Measurements from ENCODE around the gene CARD14.
A peak's percentile ranks its signal among the peaks of the same experiment; 100 is the strongest.

Gene CARD14

DNA sequence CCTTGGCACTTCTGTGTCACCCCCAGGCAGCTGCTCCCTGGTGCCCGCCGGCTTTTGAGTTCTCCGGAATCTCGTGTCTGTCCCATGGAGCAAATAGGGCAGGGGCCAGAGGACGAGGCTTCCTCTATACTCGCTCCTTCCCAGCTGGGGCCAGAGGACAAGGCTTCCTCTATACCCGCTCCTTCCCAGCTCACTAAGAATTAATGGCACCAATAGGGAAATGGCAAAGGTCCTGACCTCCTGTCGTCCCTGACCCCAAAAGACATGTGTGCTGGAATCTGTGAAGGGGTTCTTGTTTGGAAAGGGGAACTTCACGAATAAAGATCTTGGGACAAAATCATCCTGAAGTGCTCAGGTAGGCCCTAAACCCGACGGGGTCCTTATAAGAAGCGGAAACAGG lies 42.7 kb downstream of the CARD14 start:
- DNase-seq (ENCODE audit: low spot score) = no peak

DNA sequence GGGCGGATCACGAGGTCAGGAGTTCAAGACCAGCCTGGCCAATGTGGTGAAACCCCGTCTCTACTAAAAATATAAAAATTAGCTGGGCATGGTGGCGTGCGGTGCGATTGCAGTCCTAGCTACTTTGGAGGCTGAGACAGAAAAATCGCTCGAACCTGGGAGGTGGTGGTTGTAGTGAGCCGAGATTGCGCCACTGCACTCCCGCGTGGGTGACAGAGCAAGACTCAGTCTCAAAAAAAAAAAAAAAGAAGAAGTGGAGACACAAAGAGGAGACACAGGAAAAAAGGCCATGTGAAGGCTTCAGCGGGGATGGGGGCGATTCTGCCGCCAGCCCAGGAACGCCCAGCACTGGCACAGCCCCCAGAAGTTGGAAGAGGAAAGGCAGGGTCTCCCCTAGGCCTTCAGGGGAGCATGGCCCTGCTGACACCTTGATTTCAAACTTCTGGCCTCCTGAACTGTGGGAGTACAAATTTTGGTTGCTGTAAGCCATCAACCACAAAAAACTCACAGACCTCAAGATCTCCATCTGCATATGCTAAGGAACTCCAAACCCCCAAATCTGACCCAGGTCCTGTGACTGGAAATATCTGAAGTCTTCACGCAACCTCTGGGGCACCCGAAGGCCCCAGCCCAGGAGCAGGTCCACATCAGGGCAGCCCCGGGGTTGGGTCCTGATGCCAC lies 43.3 kb downstream of the CARD14 start:
- no peak for DNase-seq (ENCODE audit: low spot score)

DNA sequence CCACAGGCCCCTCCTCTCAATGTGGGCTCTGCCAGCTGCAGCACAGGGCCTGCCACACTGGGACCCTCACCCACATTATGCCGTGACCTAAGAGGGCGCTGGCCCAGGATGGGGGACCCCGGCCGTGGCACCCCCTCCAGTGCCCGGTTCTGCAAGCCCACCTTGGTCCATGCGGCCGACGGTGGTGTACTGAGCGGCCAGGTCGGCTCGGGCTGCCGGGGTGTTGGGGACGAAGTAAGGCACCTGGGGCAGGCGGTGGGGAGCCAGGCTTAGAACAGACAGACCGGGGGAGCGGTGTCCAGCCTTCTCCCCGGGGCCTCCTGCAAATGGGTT lies 43.8 kb downstream of the CARD14 start:
- DNase-seq (ENCODE audit: low spot score) = no peak

GRCh38 chr17:80214012-80214877 lies 44.4 kb downstream of the CARD14 start:
- DNase-seq (ENCODE audit: low spot score) = no peak

DNA sequence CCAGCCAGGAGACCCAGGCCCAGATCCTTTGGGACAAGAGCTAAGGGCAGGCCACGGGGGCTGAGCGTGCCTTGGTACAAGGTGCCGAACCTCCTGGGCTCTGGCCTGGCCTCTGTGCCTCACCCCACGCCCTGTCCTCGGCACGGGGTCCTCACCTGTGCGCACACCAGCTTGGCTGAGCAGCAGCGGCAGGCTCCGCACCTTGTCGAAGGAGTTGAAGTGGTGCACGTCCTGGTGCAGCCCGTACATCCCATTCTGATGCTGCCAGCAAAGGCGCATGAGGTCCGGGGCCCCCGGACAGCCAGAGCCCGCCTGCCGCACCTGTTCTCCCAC lies 45.0 kb downstream of the CARD14 start:
- DNase-seq (ENCODE audit: low spot score) = no peak

GRCh38 chr17:80216473-80217456 lies 46.9 kb downstream of the CARD14 start:
- no peak for DNase-seq (ENCODE audit: low spot score)

GRCh38 chr17:80217703-80218362 lies 48.0 kb downstream of the CARD14 start:
- no peak for DNase-seq (ENCODE audit: low spot score)

DNA sequence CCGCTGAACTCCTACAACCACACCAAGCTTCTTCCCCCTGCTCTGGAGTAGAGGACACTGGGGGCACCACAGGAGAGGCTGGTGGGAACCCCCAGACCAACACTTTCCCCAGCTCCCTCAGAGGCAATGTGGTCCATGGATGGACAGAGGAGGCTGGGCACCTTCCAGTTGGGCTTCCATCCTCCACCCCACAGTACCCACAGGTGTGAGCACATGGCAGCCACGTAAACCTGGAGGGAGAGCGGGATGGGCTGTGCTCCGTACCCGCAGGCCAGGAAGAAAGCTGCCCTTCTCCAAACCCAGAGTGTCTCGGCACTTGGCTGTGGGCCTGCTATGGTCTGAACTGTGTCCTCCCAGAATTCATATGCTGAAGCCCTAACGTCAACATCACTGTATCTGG lies 48.6 kb downstream of the CARD14 start:
- DNase-seq (ENCODE audit: low spot score) = no peak

GRCh38 chr17:80219013-80219762 lies 49.4 kb downstream of the CARD14 start:
- peak; percentile 50 for DNase-seq (ENCODE audit: low spot score)

DNA sequence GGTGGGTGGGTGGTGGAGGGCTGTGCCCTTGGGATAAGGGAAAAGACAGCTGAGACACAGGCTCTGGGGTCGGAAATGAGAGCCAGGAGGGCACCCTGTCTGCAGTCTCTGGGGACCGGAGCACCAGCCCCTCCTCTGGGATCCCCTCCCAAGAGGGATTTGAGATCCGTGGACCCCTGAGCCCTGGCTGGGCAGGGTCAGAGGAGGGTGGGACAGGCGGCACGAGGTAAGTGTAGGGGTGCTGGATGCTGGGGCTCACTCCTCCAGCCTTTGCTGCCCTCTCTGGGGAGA lies 49.9 kb downstream of the CARD14 start:
- no peak for DNase-seq (ENCODE audit: low spot score)

GRCh38 chr17:80220054-80220735 lies 50.4 kb downstream of the CARD14 start, which contains the start of the genes SGSH and SLC26A11:
TSS of gene SGSH (minus strand) at chr17:80220333. CDS start at chr17:80220313, 20 bp downstream.
TSS of gene SLC26A11 (plus strand) at chr17:80220427. CDS start at chr17:80221561, 1,134 bp downstream.
- DNase-seq (ENCODE audit: low spot score) = peak; percentile 98

DNA sequence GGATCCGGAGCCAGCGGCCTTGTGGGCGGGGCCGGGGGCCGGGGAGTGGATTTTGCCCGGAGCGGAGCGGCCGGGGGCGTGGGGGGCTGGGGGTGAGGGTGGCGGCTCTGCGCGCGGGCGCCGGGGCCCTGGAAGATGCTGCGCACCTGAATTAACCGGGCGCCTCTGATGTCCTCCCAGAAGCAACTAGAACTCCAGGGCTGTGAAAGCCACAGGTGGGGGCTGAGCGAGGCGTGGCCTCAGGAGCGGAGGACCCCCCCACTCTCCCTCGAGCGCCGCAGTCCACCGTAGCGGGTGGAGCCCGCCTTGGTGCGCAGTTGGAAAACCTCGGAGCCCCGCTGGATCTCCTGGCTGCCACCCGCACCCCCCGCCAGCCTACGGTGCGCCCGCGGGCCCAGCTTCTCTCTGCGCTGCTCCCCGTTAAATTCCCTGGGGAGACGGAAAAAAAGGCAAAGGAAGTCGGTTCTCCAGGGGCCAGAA lies 50.9 kb downstream of the CARD14 start:
- DNase-seq (ENCODE audit: low spot score) = peak; percentile 52

DNA sequence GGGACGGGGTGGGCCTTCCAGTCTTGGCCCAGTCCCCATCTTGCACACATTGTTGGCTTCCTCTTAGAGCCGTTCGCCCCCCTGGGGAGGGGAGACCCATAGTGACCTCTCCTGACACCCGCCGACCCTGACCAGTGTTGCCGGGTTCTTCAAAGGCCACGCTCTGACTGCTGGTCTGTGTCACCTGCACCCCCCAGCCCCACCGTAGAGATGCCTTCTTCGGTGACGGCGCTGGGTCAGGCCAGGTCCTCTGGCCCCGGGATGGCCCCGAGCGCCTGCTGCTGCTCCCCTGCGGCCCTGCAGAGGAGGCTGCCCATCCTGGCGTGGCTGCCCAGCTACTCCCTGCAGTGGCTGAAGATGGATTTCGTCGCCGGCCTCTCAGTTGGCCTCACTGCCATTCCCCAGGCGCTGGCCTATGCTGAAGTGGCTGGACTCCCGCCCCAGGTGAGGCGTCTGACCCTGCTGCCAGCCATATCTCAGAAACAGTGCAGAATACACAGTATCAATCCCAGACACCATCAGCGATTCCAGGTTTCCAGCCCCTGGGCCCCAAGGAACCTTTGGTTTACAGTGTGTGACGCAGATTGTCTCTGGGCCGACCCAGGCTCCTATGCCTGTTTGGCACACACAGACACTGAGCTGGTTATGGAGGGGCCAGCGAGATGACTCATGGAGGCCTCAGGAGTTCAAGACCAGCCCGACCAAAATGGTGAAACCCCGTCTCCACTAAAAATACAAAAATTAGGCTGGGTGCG lies 51.7 kb downstream of the CARD14 start:
- no peak for DNase-seq (ENCODE audit: low spot score)

DNA sequence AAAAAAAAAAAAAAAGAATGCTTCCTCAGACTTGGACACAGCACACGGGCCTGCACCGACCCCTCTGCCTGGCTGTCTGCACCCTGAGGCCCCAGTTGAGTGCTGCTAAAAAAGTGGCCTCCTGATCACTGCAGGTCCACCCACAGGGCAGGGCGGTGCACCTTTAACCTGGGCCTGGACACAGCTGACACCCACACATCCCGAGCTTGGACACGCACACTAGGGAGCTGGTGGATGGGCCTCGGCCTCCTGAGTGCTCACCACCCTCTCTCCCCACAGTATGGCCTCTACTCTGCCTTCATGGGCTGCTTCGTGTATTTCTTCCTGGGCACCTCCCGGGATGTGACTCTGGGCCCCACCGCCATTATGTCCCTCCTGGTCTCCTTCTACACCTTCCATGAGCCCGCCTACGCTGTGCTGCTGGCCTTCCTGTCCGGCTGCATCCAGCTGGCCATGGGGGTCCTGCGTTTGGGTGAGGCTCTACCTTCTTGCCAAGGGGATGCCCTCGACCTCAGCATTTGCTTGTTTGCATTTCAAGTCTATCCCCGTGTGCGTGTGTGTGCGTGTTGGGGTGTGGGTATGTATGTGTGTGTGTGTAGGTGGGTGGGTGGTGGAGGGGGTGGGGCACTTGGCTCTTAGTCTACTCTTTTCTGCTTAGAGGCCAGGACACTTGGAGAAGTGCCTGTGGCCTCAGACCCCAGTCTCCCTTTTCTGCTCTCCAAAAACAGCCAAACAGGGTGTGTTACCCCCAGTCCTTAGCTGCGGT lies 52.7 kb downstream of the CARD14 start:
- no peak for DNase-seq (ENCODE audit: low spot score)

DNA sequence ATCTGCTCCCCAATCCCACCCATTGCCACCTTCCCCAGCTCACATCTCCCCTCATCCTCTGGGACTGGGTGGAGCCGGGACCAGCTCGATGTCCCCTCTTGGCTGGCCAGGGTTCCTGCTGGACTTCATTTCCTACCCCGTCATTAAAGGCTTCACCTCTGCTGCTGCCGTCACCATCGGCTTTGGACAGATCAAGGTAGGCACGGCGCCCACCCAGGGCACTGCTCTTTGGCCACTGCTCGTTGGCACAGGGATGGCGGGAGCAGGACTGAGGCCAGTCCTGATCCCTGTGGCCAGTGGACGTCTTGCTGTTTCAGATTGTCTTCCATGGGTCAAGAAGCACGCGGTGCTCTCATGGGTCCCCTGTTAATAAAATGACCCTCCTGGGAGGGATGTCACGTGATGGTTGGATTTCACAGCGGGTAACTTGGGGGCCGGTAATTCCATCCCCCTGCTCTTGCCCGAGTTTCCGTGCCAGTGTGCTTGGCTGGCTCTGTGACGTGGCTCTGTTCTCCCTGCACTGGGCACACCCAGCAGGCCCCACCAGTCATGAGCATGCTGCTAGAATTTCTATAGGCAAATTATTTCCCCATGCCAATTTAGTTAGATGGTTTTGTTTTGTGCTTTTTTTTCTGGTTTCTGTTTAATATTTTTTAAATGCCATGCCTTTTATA lies 53.4 kb downstream of the CARD14 start:
- no peak for DNase-seq (ENCODE audit: low spot score)

DNA sequence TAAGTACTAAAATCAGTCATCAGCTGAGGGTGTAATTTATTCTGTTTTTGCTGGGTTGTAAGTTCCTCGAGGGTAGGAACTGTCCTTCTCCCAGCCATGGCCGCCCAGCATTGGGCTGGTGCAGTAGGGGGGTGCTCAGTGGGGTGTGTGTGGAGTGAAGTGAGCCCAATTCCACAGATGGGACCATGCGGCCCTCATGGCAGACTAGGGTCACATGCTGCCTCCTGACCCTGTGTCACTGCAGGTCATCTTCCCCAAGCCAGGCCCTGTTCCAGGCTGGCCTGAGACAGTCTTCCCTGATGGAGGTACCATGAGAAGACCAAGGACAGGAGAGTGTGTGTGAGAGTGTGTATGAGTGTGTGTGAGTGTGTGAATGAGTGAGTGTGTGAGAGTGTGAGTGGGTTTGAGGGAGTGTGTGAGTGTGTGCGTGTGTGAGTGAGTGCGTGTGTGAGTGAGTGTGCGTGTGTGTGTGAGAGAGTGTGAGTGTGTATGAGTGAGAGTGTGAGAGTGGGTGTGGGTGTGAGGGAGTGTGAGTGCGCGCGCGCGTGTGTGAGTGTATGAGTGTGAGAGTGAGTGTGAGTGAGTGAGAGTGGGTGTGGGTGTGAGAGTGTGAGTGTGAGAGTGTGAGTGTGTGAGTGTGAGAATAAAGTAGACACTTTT lies 54.1 kb downstream of the CARD14 start:
- DNase-seq (ENCODE audit: low spot score) = no peak

- DNase-seq (ENCODE audit: low spot score) = no peak
Measured at GRCh38 chr17:80224683-80225082, 54.9 kb downstream of the CARD14 start.

- no peak for DNase-seq (ENCODE audit: low spot score)
Measured at GRCh38 chr17:80225230-80225629, 55.4 kb downstream of the CARD14 start.

Measured in HuH-7.5 (cell line).